ENCODE results near the gene TMEM45A. TPM values are rescaled to one million over a fixed set of nuclear protein-coding genes. Genes with fewer than 3 reads are reported as not detected.

Gene TMEM45A, protein sequence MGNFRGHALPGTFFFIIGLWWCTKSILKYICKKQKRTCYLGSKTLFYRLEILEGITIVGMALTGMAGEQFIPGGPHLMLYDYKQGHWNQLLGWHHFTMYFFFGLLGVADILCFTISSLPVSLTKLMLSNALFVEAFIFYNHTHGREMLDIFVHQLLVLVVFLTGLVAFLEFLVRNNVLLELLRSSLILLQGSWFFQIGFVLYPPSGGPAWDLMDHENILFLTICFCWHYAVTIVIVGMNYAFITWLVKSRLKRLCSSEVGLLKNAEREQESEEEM
- total RNA-seq: 4.4 and 8.4 TPM in 2 replicates

DNA sequence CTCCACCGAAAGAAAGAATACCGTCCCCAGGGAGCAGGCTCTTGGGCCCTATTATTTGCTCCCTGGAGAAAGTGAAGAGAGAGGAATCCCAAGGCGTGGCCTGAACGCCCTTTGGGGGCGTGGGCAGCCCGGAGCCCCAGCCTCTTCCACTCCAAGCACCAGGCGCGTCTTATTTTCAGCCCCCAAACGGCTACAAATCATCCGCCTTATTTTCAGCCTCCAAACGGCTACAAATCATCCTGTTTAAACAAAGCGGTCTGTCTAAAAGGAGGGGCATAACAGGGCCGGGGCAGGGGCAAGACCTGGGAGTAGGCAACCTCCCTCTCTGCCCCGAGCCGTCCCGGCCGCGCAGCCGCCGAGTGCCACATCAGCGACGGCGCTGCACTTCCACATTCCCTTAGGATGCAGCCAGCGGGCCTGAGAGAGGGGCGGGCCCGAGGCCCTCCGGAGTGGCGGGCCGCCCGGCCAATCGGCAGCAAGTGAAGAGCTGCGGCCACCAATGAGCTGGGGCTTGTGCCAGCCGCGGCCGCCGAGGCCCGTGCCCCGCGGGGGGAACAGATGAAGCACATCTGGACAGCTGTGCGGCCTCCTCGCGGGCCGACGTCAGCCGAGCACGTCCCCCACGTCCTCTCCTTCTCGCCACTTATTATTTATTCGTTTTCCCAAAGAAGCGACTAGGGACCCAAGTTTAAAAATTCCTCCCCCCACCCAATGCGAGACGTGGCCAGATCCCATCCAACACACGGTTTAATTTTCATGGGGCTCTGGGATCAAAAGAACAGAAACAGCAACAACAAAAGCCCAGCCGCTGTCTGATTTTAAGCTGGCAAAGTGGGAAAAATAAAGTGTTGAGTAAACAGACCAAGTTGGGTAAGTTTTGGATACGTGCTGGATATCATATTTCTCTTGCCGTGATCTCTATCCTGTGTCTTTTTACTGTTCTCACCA, at the start of gene TMEM45A:
Gene TMEM45A, plus strand, starts transcription at position 561 of the 948 bp plus-strand sequence. CDS start 62,593 bp downstream, outside the sequence.

DNA sequence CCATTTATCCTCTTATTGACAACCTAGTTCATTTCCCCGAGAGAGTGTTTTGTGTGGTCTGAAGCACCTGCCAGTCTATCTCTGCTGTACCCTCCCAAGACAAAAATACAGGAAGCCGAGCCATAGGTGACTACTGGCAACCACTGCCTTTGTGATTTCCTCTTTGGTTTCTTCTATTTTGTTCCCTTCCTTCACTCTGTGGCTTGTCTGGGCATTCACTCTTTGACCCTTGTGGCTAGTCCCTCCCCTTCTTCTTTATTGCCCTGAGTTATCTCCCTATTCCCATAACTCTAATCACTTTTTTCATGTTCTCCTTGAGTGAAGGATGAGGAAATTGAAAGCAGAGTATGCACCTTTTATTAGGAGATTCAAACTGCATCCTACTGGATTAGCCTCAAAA, 116.9 kb downstream of the TMEM45A start, which contains the start of gene ADGRG7:
Gene ADGRG7, plus strand, starts transcription at position 297 of the 400 bp plus-strand sequence. CDS start 256 bp downstream, outside the sequence.

Other genes starting within 250 kb of the TMEM45A start
- 21.9 and 29.9 TPM in 2 replicates for gene TBC1D23, start 231.6 kb upstream of the TMEM45A start, total RNA-seq
- 41.6 and 49.3 TPM in 2 replicates for gene NIT2, start 157.9 kb upstream of the TMEM45A start, total RNA-seq
- gene TOMM70, start 91.5 kb upstream of the TMEM45A start, total RNA-seq: 37.6 and 47.9 TPM in 2 replicates
- gene LNP1, start 91.1 kb upstream of the TMEM45A start, total RNA-seq: 0.70 and 3.0 TPM in 2 replicates
- not detected in 2 replicates for gene ADGRG7, start 117.0 kb downstream of the TMEM45A start, total RNA-seq
- gene TFG, start 216.9 kb downstream of the TMEM45A start, total RNA-seq: 126 and 133 TPM in 2 replicates